GM12878 (cell line): Measurements from ENCODE around the gene FEZF2. TPM values are rescaled to one million over a fixed set of nuclear protein-coding genes. Genes with fewer than 3 reads are reported as not detected.

Experiments used
- ATAC-seq: fragments of 200-7000 bp; cut with Tn5 transposase; 3 replicates; pipeline ENCODE4 v1.9.1; 2020; ENCODE audit warnings: mild to moderate bottlenecking, moderate library complexity
- BruUV-seq: library from RNA; stranded (reverse); fragments of 400-500 nt; replicated peaks from 2 replicates; lab custom pipeline; 2021; lab: Mats Ljungman, UMichigan
- CTCF ChIA-PET: fragments of 300-600 bp; sonication (Branson Sonifier 250); formaldehyde crosslinking; extraction: SDS; loops from one replicate; lab custom pipeline; 2021; ENCODE audit warnings: inconsistent platforms; lab: Yijun Ruan, JAX
- POLR2A ChIA-PET: fragments of 350-600 bp; formaldehyde crosslinking; extraction: SDS; loops from one replicate; lab custom pipeline; 2021; ENCODE audit warnings: inconsistent platforms; lab: Charles Lee
- RAD21 ChIA-PET: fragments of 300-600 bp; sonication (Branson Sonifier 250); formaldehyde crosslinking; loops from one replicate; lab custom pipeline; 2023; ENCODE audit warnings: antibody characterized with exemption; ENCODE audit not compliant: unreplicated experiment; lab: Charles Lee
- SMC1A ChIA-PET: fragments of 300-600 bp; sonication (Branson Sonifier 250); formaldehyde crosslinking; loops from one replicate; lab custom pipeline; 2023; ENCODE audit not compliant: unreplicated experiment, uncharacterized antibody; lab: Charles Lee
- DNase-seq: peaks from one replicate; pipeline ENCODE4 v3.0.0-alpha.2; 2011; ENCODE audit warnings: low read depth, low spot score
- FAIRE-seq: peaks from 3 replicates; lab custom pipeline; 2011; peaks lifted over from hg19 to GRCh38; lab: Jason Lieb, UNC
- H2AFZ ChIP-seq: 2 replicates; pipeline ENCODE4 v1.6.0; 2011; ENCODE audit warnings: low read depth, low read length, control low read depth; ENCODE audit not compliant: control insufficient read depth
- H3K27ac ChIP-seq: 2 replicates; pipeline ENCODE4 v1.5.1; 2011; ENCODE audit warnings: control low read depth; ENCODE audit not compliant: control insufficient read depth, insufficient read depth
- H3K27me3 ChIP-seq, 2 experiments: replicated peaks in 1 of 2; 2 replicates each; pipeline versions ENCODE4 v1.6.0 to v1.6.1; 2011; ENCODE audit warnings: low read length in 1 of 2; ENCODE audit not compliant: control insufficient read depth in 2 of 2, insufficient read depth in 2 of 2
- H3K36me3 ChIP-seq, 2 experiments: 2 replicates each; pipeline ENCODE4 v1.5.1; 2011; ENCODE audit warnings: low read length in 1 of 2; ENCODE audit not compliant: control insufficient read depth in 2 of 2, insufficient read depth in 2 of 2
- H3K4me1 ChIP-seq: 2 replicates; pipeline ENCODE4 v1.6.1; 2011; ENCODE audit warnings: mild to moderate bottlenecking, low read length, moderate library complexity, mixed read lengths; ENCODE audit not compliant: control insufficient read depth, insufficient read depth
- H3K4me2 ChIP-seq: 2 replicates; pipeline ENCODE4 v1.6.0; 2011; ENCODE audit warnings: control low read depth; ENCODE audit not compliant: control insufficient read depth, insufficient read depth
- H3K4me3 ChIP-seq: fragments of 200-600 bp; sonication (generic); 2 replicates; pipeline ENCODE4 v1.5.1; 2016
- H3K79me2 ChIP-seq: 2 replicates; pipeline ENCODE4 v1.6.0; 2011; ENCODE audit warnings: low read length; ENCODE audit not compliant: control insufficient read depth, insufficient read depth
- H3K9ac ChIP-seq: 2 replicates; pipeline ENCODE4 v1.8.0; 2011; ENCODE audit warnings: low read length, control low read depth, mixed read lengths; ENCODE audit not compliant: control insufficient read depth, insufficient read depth
- H3K9me3 ChIP-seq: replicated peaks from 3 replicates; pipeline ENCODE4 v1.5.1; 2011; ENCODE audit warnings: mild to moderate bottlenecking, low read length; ENCODE audit not compliant: control insufficient read depth, insufficient read depth
- H4K20me1 ChIP-seq: 2 replicates; pipeline ENCODE4 v1.6.0; 2011; ENCODE audit not compliant: control insufficient read depth, insufficient read depth
- CTCF ChIP-seq, 3 experiments: IDR thresholded peaks in 2 of 3; conservative IDR thresholded peaks in 1 of 3; 2 replicates each; pipeline ENCODE4 v1.5.1; 2011; ENCODE audit warnings: low read depth in 3 of 3, low read length in 3 of 3, mild to moderate bottlenecking in 3 of 3, control low read depth in 2 of 3, moderate library complexity in 2 of 3, inconsistent platforms in 1 of 3, mixed read lengths in 1 of 3; ENCODE audit not compliant: control insufficient read depth in 2 of 3, insufficient read depth in 1 of 3; ENCODE audit errors: extremely low read depth in 1 of 3
- HDGF ChIP-seq: fragments of 450-650 bp; IDR thresholded peaks from 2 replicates; pipeline ENCODE4 v1.6.1; 2016; ENCODE audit warnings: antibody characterized with exemption
- NRF1 ChIP-seq: conservative IDR thresholded peaks from 2 replicates; pipeline ENCODE4 v1.6.1; 2011; ENCODE audit warnings: mild to moderate bottlenecking, low read depth, low read length, improper control_type of control experiment
- RAD21 ChIP-seq: IDR thresholded peaks from 2 replicates; pipeline ENCODE4 v1.6.1; 2011; ENCODE audit warnings: mild to moderate bottlenecking, low read depth, low read length, moderate library complexity; ENCODE audit not compliant: insufficient read depth
- SMC3 ChIP-seq: IDR thresholded peaks from 2 replicates; pipeline ENCODE4 v1.6.1; 2011; ENCODE audit warnings: low read length, improper control_type of control experiment, borderline replicate concordance
- WGBS: methylation state at CpG from one replicate; pipeline ENCODE4 v1.1.6; 2016; ENCODE audit warnings: low lambda C conversion rate; ENCODE audit not compliant: insufficient replicate concordance, insufficient coverage; ENCODE audit errors: missing lambda C conversion rate; 5-methylcytosine and 5-hydroxymethylcytosine counted together
- in situ Hi-C: fragments of 300-500 bp; cut with MboI; formaldehyde crosslinking; loops from 9 replicates; pipeline ENCODE4 v1.14.3; 2018; ENCODE audit warnings: mixed read lengths
- intact Hi-C: fragments of 100-400 bp; cut with micrococcal nuclease; formaldehyde crosslinking; loops from one replicate; pipeline ENCODE4 v1.14.2; 2022; ENCODE audit not compliant: unreplicated experiment
- polyA plus RNA-seq, 11 experiments: library from polyadenylated mRNA; depleted of rRNA in 4 of 11; unstranded in 6 of 11; stranded (reverse) in 5 of 11; fragments of >200 nt; fragmentation: Nextera tagmentation in 4 of 11; fragmentation: Illumina TruSeq in 1 of 11; extraction: Ambion mirVana in 4 of 11; extraction: Trizol in 1 of 11; gene quantifications; 1 replicate in 1 of 11; 2 replicates in 10 of 11; pipeline versions ENCODE4 v1.2.1 to v1.2.3, GENCODE V29; 2011 to 2016; ENCODE audit warnings: inconsistent platforms in 2 of 11, missing spikeins in 2 of 11, low read depth in 1 of 11
- total RNA-seq, 4 experiments: library from RNA; depleted of rRNA in 3 of 4; stranded (reverse); fragments of >200 nt in 3 of 4; fragmentation: Illumina TruSeq in 1 of 4; extraction: Trizol in 1 of 4; gene quantifications; 2 replicates each; pipeline versions ENCODE4 v1.2.1 to v1.2.3, GENCODE V29; 2013 to 2021

The FEZF2 gene
- total and polyA plus RNA-seq, 10 of the 15 experiments (the other 5 are each of a cell fraction or from before 2014, with no cell fraction given): not detected

- TF ChIP-seq NRF1: no peak
Observed at GRCh38 chr3:62335196-62335595, 38.2 kb downstream of the FEZF2 start (continued).

- DNase-seq (no peak), FAIRE-seq (peak; percentile 7), ATAC-seq (0 out of 3 replicates have a peak, but pooled peaks have one; percentile 40)
- Histone ChIP-seq H3K9ac (no peak overlapping the region), H3K27me3 (no peaks in the 10 kb centered on the region), H3K27ac (no peak overlapping the region), H2AFZ (no peak overlapping the region), H3K4me2 (no peak overlapping the region), H3K9me3 (no peaks in the 10 kb centered on the region), H3K36me3 (no peaks in the 10 kb centered on the region), H3K4me1 (no peaks in the 10 kb centered on the region), H3K4me3 (no peak overlapping the region), H3K79me2 (no peaks in the 10 kb centered on the region), H4K20me1 (no peaks in the 10 kb centered on the region)
- CTCF ChIA-PET: interaction anchor here (0.7 to 6.0 kb wide), 22 partner anchors 9 to 229 kb away, joined by 3 to 52 read pairs (median 4); no protein-coding TSS in a partner anchor
- POLR2A ChIA-PET: no interaction called here
- no TSS peak for BruUV-seq
- in situ Hi-C loops (no loop called here), intact Hi-C loops (loop anchor here (1.0 to 5.0 kb wide), 2 partner anchors 131 to 225 kb away; no protein-coding TSS in a partner anchor)
- 48% methylated on average over 2 of the region's 2 CpGs for WGBS
- RAD21 ChIA-PET: interaction anchor here (0.6 to 3.6 kb wide), 3 partner anchors 95 to 227 kb away, joined by 3 to 16 read pairs (median 4); no protein-coding TSS in a partner anchor
- SMC1A ChIA-PET: interaction anchor here (1.0 to 3.0 kb wide), 6 partner anchors 10 to 230 kb away, joined by 3 to 24 read pairs (median 4); no protein-coding TSS in a partner anchor
- TF ChIP-seq CTCF (IDR thresholded peaks at IDR 0.05 in 2 of 3, conservative IDR thresholded peaks at IDR 0.05 in 1 of 3; ENCODE audit: control insufficient read depth in 2 of 3, extremely low read depth in 1 of 3, insufficient read depth in 1 of 3, low read depth in 3 of 3, low read length in 3 of 3): peak; percentile 37 to 51 (median 47); a peak in 5 of 6 replicates
- TF ChIP-seq SMC3: peak; percentile 46; the same call in 1 of the 2 replicates
- 0 out of 2 replicates have a peak, but pooled peaks have one; percentile 18 for TF ChIP-seq RAD21
- no peak for TF ChIP-seq HDGF
Observed at GRCh38 chr3:62332835-62333244, 40.5 kb downstream of the FEZF2 start.
